ENCODE results near the gene TNF. TPM values are rescaled to one million over a fixed set of nuclear protein-coding genes. Genes with fewer than 3 reads are reported as not detected.
A peak's percentile ranks its signal among the peaks of the same experiment; 100 is the strongest.

The TNF gene
- total RNA-seq, 2 experiments from 2014 or later = 46.5 to 47.1 TPM

DNA sequence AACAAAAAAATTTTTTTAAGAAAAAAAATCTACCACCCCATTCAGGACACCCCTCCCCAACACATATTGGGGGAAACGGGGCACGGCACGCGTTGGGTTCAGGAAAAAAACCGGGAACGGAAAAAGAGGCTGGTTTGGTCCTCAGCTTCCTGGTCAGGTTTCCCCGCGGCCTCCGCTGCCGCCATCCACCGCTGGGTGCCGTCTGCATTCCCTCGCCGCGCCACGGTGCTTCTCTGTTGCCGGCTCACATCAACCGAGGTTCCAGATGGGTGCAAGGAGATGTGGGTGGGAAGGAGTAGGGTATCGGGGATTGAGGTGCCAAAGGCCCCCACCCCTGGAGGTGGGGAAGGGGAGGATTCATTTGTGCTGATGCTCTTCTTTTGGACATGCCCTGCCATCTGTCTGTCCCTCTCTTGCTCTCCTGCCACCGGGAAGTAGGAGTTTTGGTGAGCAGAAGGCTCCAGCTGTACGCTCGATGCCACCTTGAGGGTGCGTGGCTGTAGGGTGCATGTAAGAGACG, 40.8 kb upstream of the TNF start:
- Mint-ChIP-seq H3K27me3 (no peaks in the 10 kb centered on the region), H3K4me1 (peaks cover 37% of the 10 kb centered on the region), H3K9me3 (no peaks in the 10 kb centered on the region), H3K27ac (no peak overlapping the region), H3K4me3 (no peak overlapping the region), H3K36me3 (ENCODE audit: low read depth) (peaks cover 86% of the 10 kb centered on the region)
- ChIA-PET POLR2A (no interaction called here), CTCF (no interaction called here)
- DNase-seq = no peak

DNA sequence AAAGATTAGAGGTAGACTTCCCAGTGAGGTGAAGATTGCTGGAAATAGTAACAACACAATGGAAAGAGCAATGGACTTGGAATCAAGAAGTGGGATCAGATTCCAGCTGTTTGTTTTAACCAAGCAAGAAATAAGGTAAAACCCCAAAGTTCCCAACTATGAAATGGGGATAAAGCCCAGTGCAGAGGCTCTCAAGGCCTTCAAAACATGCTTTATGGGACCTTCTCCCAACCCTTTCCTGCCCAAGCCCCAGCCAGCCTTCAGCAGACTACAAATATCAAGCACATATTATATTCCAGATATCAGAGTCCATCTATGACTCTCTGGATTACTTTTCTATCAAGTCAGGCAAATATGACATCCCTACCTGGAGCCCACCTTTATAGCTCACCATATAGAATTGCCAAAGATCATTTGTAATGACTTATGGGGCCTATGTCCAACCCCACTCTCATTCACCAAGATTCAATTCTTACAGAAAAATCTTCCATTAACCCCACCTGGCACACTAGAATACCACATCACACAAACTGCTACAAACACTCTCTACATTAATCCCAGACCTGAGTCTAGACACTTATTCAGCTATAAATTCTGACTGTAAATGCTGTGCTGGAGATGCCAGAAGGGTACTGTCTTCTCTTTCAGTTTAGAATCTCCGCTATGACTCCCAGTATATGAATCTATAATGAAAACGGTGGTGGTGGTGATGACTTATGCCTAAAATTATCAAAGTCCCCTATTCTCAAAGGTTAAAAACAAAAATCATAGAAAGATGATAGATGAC, 39.6 kb upstream of the TNF start:
- no peak overlapping the region for H3K4me3 Mint-ChIP-seq
- DNase-seq = no peak
- H3K4me1 Mint-ChIP-seq = peaks cover 44% of the 10 kb centered on the region
- H3K36me3 Mint-ChIP-seq (ENCODE audit: low read depth) = peaks cover 86% of the 10 kb centered on the region
- H3K27me3 Mint-ChIP-seq = no peaks in the 10 kb centered on the region
- H3K9me3 Mint-ChIP-seq = no peaks in the 10 kb centered on the region
- ChIA-PET CTCF (interaction anchor here (1.0 to 1.8 kb wide), 3 partner anchors 11 to 62 kb away, joined by 3 to 4 read pairs (median 3); partner anchors contain the start of gene ATP6V1G2), POLR2A (interaction anchor here (0.5 kb wide), 1 partner anchor 340 kb away, joined by 6 read pairs; no protein-coding TSS in a partner anchor)
- no peak overlapping the region for H3K27ac Mint-ChIP-seq

DNA sequence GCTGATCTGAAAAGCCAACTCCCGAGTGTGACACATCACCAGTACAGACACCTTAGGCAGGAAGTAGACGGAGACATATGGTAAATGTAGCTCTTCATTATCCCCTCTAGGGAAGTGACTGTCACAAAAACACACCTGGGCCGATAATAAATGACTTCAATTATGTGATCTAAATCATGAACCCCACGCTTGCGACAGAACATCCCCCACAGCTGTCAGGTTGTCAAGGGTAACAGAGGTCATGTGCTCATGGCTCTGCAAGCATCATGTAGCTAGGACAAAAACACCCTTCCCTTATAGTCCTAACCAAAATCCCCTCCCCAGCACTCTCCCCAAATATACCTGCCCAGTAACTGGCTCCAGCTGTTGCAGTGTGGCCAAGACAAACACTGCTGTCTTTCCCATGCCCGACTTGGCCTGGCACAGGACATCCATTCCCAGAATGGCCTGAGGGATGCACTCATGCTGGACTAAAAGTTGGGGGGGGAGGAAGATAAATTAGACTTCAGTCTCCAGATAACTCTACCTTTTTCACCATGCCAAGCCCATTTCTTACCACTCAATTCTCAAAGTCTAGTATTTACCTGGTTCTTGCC, 36.5 kb upstream of the TNF start:
- Mint-ChIP-seq H3K9me3 (no peaks in the 10 kb centered on the region), H3K27me3 (no peaks in the 10 kb centered on the region), H3K4me1 (peaks cover 53% of the 10 kb centered on the region), H3K36me3 (ENCODE audit: low read depth) (peaks cover 68% of the 10 kb centered on the region), H3K27ac (peak overlapping the region; percentile 72), H3K4me3 (peak overlapping the region; percentile 98)
- DNase-seq = no peak
- POLR2A ChIA-PET = no interaction called here
- CTCF ChIA-PET = interaction anchor here (1.0 to 23.4 kb wide), 3 partner anchors 10 to 83 kb away, joined by 3 to 497 read pairs (median 5); partner anchors contain the start of genes MCCD1 and NCR3

DNA sequence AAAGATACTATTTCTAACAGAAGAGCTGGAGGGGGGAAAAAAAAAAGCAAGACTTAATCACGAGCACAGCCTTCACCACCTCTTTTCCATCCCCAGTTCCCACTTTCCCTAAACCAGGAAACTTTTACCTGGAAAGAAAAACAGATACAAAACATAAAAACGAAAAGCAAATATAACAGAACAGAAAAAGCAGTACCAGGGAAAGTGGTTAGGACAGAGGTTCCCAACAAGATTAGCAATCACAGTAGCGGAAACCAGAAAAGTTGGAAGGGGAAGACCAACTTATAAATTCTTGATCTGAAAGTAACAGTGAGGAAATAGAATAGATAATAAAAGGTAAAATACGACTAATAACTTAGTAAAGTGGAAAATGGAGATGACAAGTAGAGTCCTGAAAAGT, 34.7 kb upstream of the TNF start:
- H3K4me1 Mint-ChIP-seq = peaks cover 52% of the 10 kb centered on the region
- ChIA-PET CTCF (interaction anchor here (0.9 to 23.4 kb wide), 6 partner anchors 10 to 112 kb away, joined by 3 to 497 read pairs (median 12); partner anchors contain the start of genes BAG6, MCCD1, MICB and NCR3), POLR2A (interaction anchor here (1.8 to 2.2 kb wide), 2 partner anchors 35 to 46 kb away, joined by 10 to 13 read pairs; partner anchors contain the start of gene TNF)
- no peak for DNase-seq
- peak overlapping the region; percentile 99 for H3K27ac Mint-ChIP-seq
- H3K9me3 Mint-ChIP-seq = no peaks in the 10 kb centered on the region
- H3K27me3 Mint-ChIP-seq = no peaks in the 10 kb centered on the region
- H3K36me3 Mint-ChIP-seq (ENCODE audit: low read depth) = peaks cover 51% of the 10 kb centered on the region
- H3K4me3 Mint-ChIP-seq = peak overlapping the region; percentile 98

DNA sequence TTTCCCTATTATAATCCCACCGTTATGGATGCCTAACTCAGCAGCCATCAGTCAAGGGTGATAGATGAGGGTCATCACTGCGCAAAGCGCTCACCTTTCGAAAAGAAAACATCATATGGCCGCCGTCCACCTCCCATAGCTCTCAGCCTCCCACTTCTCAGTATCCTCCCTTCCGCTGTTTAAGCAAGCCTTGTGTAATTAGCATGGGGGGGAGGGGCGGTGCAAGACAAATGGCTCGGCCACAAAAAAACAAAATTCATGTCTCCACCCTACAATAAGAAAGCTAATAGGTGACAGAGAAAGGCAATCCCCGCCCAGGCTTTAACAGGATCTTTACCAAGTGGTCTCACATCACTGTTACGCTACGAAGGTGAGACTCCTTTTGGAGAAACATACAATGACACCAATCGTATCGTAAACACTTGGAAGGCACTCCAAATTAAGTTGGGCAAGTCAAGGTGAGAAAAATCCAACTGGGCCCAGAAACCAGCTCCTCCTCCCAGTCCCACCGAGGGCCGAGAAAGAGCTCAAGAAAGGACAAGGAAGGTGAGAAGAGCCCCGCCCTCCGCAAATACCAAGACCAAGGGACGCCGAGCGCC, 34.2 kb upstream of the TNF start:
- ChIA-PET POLR2A (interaction anchor here (0.7 to 2.2 kb wide), 5 partner anchors 34 to 635 kb away, joined by 3 to 13 read pairs (median 3); partner anchors contain the start of gene TNF), CTCF (interaction anchor here (1.0 to 23.4 kb wide), 15 partner anchors 10 to 413 kb away, joined by 3 to 497 read pairs (median 4); partner anchors contain the start of genes LTB, MCCD1, MICB and NCR3)
- peaks cover 46% of the 10 kb centered on the region for H3K36me3 Mint-ChIP-seq (ENCODE audit: low read depth)
- H3K9me3 Mint-ChIP-seq = no peaks in the 10 kb centered on the region
- DNase-seq = peak; percentile 81
- no peaks in the 10 kb centered on the region for H3K27me3 Mint-ChIP-seq
- H3K4me3 Mint-ChIP-seq = peak overlapping the region; percentile 98
- peaks cover 53% of the 10 kb centered on the region for H3K4me1 Mint-ChIP-seq
- peak overlapping the region; percentile 99 for H3K27ac Mint-ChIP-seq

DNA sequence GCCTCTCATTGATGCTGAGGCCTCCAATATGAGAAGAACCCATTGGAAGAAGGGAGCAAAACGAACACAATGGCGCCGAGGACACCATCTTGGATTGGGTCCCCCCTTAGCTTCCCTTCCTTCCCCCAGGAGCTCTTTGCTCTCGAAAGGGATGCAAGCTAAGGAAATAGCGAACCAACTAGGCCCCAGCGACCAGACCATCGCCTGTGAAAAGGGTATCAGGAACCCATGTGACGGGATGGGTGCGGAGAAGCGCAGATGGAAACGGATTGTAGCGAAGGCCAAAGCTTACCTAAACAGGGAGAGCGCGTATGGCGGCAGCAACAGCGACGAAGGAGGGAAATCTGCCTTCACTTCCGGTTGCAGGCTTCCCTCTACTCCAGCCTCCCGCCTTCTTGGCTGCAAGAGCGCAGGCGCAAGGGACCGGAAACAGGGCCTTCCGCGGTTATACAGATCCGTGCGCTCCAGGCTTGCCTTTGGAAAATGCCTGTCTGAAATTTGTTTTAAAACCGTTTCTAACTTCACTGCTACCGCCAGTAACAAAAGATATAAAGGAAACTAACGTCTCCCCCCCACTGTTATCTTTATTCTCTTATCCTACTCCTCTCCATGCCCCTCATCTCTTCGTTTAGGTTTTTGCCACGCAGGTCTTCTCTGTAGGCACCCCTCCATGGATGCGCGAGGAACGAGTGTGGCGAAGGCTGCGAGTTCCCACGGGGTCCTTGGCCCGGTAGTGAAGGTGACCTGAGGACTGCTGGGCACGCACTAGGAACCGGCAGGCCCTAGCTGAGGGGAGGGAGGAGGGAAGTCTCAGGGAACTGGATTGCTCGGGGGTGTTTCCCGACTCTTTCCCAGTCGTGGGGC, 33.5 kb upstream of the TNF start, which contains the start of gene DDX39B:
Gene DDX39B (minus strand): TSS at position 346 of the 864 bp plus-strand sequence. CDS start 1,471 bp downstream, outside the sequence.
- Mint-ChIP-seq H3K27me3 (no peaks in the 10 kb centered on the region), H3K27ac (peak within 1 kb of the TSS; percentile 99), H3K36me3 (ENCODE audit: low read depth) (peaks cover 40% of the 10 kb centered on the region), H3K9me3 (no peaks in the 10 kb centered on the region), H3K4me3 (peak within 1 kb of the TSS; percentile 98), H3K4me1 (peaks cover 54% of the 10 kb centered on the region)
- ChIA-PET POLR2A (interaction anchor here (0.7 to 2.2 kb wide), 5 partner anchors 33 to 636 kb away, joined by 3 to 13 read pairs (median 3); partner anchors contain the start of gene TNF), CTCF (interaction anchor here (0.8 to 23.4 kb wide), 18 partner anchors 9 to 412 kb away, joined by 3 to 497 read pairs (median 4); partner anchors contain the start of genes LTB, MCCD1, MICB and NCR3)
- peak; percentile 96 for DNase-seq

DNA sequence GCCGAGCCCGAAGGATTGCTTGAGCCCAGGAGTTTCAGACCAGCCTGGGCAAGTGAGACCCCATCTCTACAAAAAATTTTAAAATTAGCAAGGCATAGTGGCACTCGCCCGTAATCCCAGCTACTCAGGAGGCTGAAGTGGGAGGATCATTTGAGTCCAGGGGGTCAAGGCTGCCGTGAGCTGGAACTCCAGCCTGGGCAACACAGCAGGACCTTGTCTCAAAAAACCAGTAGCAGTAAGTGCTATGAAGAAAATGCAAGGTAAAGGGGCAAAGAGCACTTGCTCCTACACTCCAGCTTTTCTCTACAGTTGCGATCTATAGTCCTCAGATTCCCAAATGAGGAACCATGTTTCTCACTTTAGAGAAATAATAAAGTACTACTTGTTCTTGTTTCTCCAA, 31.7 kb upstream of the TNF start:
- Mint-ChIP-seq H3K4me1 (peaks cover 61% of the 10 kb centered on the region), H3K4me3 (no peak overlapping the region), H3K27ac (no peak overlapping the region), H3K9me3 (no peaks in the 10 kb centered on the region), H3K36me3 (ENCODE audit: low read depth) (peaks cover 27% of the 10 kb centered on the region), H3K27me3 (no peaks in the 10 kb centered on the region)
- CTCF ChIA-PET = interaction anchor here (0.6 to 23.4 kb wide), 3 partner anchors 55 to 255 kb away, joined by 4 to 497 read pairs (median 4); partner anchors contain the start of gene NCR3
- no peak for DNase-seq
- POLR2A ChIA-PET = no interaction called here

DNA sequence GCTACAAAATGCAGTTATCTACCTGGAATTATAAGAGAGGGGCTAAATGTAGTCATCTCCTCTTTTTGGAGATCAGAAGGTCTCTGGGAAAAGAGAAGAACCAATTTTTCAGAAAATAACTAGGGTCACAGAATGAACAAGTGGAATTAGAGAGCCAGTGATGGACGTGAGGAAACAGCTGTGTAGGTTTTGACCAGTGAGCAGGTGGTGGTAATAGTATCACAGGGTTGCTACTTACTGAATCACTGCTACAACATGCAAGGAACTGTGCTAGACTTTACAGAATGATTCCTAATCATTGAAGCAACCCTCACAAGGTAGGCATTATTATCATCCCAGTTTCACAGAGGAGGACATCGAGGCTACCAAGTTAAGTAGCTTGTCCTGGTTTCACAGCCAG, 30.7 kb upstream of the TNF start:
- H3K4me3 Mint-ChIP-seq = no peak overlapping the region
- peaks cover 59% of the 10 kb centered on the region for H3K4me1 Mint-ChIP-seq
- H3K27me3 Mint-ChIP-seq = no peaks in the 10 kb centered on the region
- DNase-seq = no peak
- no peak overlapping the region for H3K27ac Mint-ChIP-seq
- H3K9me3 Mint-ChIP-seq = no peaks in the 10 kb centered on the region
- CTCF ChIA-PET = interaction anchor here (2.4 to 23.4 kb wide), 2 partner anchors 43 to 54 kb away, joined by 14 to 497 read pairs; partner anchors contain the start of gene NCR3
- peaks cover 22% of the 10 kb centered on the region for H3K36me3 Mint-ChIP-seq (ENCODE audit: low read depth)
- POLR2A ChIA-PET = no interaction called here

DNA sequence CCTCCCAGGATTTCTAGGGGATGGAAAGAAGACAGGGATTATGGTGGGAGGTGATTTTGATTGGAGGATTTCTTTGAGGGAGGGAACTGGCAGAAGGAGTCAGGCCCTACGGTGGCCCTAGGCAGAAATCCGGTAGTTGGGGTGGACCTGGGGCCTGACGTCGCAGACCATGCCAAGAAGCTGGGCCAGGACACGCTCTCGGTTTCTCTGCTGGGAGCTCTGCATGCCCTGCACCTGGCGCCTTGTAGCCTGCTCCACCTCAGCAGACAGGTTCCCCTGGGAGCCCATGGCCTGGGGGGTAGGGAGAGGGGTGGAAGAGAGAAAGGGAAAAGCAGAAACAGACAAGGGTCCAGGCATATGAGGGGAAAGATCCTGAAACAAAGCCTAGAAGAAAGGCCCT, 30.1 kb upstream of the TNF start:
- Mint-ChIP-seq H3K9me3 (no peaks in the 10 kb centered on the region), H3K27ac (no peak overlapping the region), H3K27me3 (no peaks in the 10 kb centered on the region), H3K36me3 (ENCODE audit: low read depth) (peaks cover 18% of the 10 kb centered on the region), H3K4me1 (peaks cover 56% of the 10 kb centered on the region), H3K4me3 (no peak overlapping the region)
- ChIA-PET POLR2A (no interaction called here), CTCF (interaction anchor here (1.5 to 23.4 kb wide), 4 partner anchors 36 to 64 kb away, joined by 5 to 497 read pairs (median 22); partner anchors contain the start of genes LTB and NCR3)
- DNase-seq = no peak

DNA sequence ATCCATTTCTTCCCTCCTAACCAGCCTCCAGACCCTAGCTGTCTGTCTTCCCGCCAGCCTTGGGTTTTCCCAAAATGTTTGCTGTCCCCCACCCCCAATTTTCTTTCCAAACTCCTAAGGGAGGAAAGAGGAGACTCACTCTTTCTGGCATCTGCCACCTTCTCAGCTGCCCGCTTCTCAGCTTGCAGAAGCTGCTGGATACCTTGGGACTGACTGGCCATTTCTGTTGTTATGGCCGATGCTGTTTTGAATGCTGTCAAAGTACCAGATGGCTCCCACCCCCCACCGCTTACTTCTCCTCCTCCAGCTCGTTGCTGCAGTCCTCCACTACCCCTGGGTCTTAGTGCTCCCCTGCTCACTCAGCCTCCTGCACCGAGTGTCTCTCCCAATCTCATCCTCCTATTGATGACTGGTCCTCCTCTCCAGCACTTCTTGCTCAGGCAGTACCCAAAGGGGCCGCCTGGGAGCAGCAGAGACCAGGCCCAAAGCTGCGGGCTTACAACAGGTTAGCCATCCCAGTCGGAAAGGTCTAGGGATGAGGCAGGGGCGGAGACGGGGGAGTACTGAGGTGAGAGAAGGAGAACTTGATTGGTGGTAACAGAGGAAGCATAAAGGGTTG, 28.9 kb upstream of the TNF start, which contains the start of gene ATP6V1G2:
Gene ATP6V1G2 (minus strand): TSS at position 270 of the 619 bp plus-strand sequence. CDS start 49 bp downstream, at position 221.
- H3K4me3 Mint-ChIP-seq = peak within 1 kb of the TSS; percentile 89
- H3K27me3 Mint-ChIP-seq = no peaks in the 10 kb centered on the region
- peaks cover 62% of the 10 kb centered on the region for H3K4me1 Mint-ChIP-seq
- peak; percentile 91 for DNase-seq
- peak within 1 kb of the TSS; percentile 95 for H3K27ac Mint-ChIP-seq
- H3K36me3 Mint-ChIP-seq (ENCODE audit: low read depth) = peaks cover 14% of the 10 kb centered on the region
- H3K9me3 Mint-ChIP-seq = no peaks in the 10 kb centered on the region
- ChIA-PET POLR2A (no interaction called here), CTCF (interaction anchor here (0.6 to 23.4 kb wide), 30 partner anchors 10 to 361 kb away, joined by 3 to 497 read pairs (median 4); partner anchors contain the start of genes AIF1, BAG6, HSPA1B and LTB)

Measured in activated CD4-positive, alpha-beta T cell treated with anti-CD3 and anti-CD28 coated beads, Interleukin-2, amount 10 ng/mL, durations not matched to agents 7 days and 5 days (primary cell).